Right kidney (tissue), 1 donor: Measurements from ENCODE around the gene ASPHD1.

Experiments used
- DNase-seq: peaks from one replicate; pipeline ENCODE4 v3.0.0-alpha.2; 2016

Gene ASPHD1

GRCh38 chr16:29943846-29944799 lies 43.8 kb downstream of the ASPHD1 start:
- DNase-seq: peak; percentile 77

DNA sequence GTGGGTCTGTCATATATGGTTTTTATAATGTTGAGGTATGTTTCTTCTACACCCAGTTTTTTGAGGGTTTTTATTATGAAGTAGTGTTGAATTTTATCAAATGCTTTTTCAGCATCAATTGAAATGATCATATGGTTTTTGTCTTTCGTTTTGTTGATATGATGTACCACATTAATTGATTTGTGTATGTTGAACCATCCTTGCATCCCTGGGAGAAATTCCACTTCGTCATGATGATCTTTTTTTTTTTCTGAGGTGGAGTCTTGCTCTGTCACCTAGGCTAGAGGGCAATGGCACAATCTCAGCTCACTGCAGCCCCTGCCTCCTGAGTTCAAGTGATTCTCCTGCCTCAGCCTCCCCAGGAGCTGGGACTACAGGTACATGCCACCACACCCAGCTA lies 47.6 kb downstream of the ASPHD1 start:
- no peak for DNase-seq

DNA sequence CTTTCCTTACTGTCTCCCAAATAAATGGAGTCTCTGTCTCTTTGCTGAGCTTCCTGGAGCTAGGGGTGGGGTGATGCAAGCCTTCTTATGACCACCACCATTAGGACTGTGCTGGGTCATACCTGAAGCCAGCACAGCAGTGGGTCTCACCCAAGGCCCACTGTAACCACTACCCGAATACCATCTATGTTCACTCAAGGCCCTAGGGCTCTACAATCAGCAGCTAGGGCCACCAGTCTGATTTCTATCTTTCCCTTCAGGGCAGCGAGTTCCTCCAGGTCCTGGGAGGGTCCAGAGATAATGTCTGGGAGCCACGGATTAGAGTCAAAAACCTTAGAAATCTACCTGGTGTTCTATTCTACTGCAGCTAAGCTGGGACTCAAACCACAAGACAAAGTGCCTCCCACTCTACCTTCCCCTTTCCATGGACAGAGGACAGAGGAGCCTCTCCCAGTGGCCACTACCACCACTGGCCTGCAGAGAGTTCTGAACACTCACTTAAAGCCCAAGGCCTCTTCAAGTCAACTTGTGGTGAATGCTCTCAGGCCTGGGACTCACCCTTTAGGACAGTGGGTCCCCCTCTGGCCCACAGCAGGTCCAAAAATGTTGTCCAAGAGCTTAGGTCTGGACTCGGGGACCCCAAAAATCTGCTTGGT lies 50.6 kb downstream of the ASPHD1 start:
- no peak for DNase-seq

- no peak for DNase-seq
Measured at GRCh38 chr16:29951625-29952365, 51.5 kb downstream of the ASPHD1 start.
